OCI-LY1 (cell line): Measurements from ENCODE around the gene SCN5A.

Experiments used
- H2AFZ ChIP-seq: fragments of 200-600 bp; sonication (generic), shearing (Covaris generic); 2 replicates; pipeline ENCODE4 v1.6.0; 2014; ENCODE audit warnings: antibody characterized with exemption, mild to moderate bottlenecking, low read length
- H3F3A ChIP-seq: fragments of 200-600 bp; sonication (generic), shearing (Covaris generic); 2 replicates; pipeline ENCODE4 v1.6.0; 2014; ENCODE audit warnings: mild to moderate bottlenecking, antibody characterized with exemption, low read length, moderate library complexity; ENCODE audit not compliant: insufficient read depth
- H3K27ac ChIP-seq: fragments of 200-600 bp; sonication (generic); 2 replicates; pipeline ENCODE4 v1.5.1; 2014; ENCODE audit warnings: low read length, mixed run types, mild to moderate bottlenecking, low read depth; ENCODE audit not compliant: poor library complexity, severe bottlenecking
- H3K27me3 ChIP-seq: fragments of 200-600 bp; sonication (generic); 2 replicates; pipeline ENCODE4 v1.6.0; 2014; ENCODE audit warnings: antibody characterized with exemption, mild to moderate bottlenecking, low read length, moderate library complexity; ENCODE audit not compliant: insufficient read depth
- H3K36me3 ChIP-seq: fragments of 200-600 bp; sonication (generic); 2 replicates; pipeline ENCODE4 v1.6.1; 2014; ENCODE audit warnings: mild to moderate bottlenecking, antibody characterized with exemption, low read length, moderate library complexity, mixed read lengths; ENCODE audit not compliant: insufficient read depth
- H3K4me1 ChIP-seq: fragments of 200-600 bp; sonication (generic); 2 replicates; pipeline ENCODE4 v1.5.1; 2014; ENCODE audit warnings: mild to moderate bottlenecking, low read length, moderate library complexity; ENCODE audit not compliant: insufficient read depth, severe bottlenecking
- H3K4me2 ChIP-seq: fragments of 200-600 bp; sonication (generic), shearing (Covaris generic); 2 replicates; pipeline ENCODE4 v1.6.1; 2014; ENCODE audit warnings: low read length
- H3K4me3 ChIP-seq: fragments of 200-600 bp; sonication (generic); 2 replicates; pipeline ENCODE4 v1.5.1; 2014; ENCODE audit warnings: low read length, low read depth, mild to moderate bottlenecking, mixed read lengths; ENCODE audit not compliant: poor library complexity, severe bottlenecking
- H3K79me2 ChIP-seq: fragments of 200-600 bp; shearing (Covaris generic); 2 replicates; pipeline ENCODE4 v1.6.1; 2016; ENCODE audit warnings: mixed run types, low read length, mixed read lengths; ENCODE audit not compliant: insufficient read depth
- H3K9ac ChIP-seq: fragments of 200-600 bp; sonication (generic), shearing (Covaris generic); 2 replicates; pipeline ENCODE4 v1.6.1; 2014; ENCODE audit warnings: mild to moderate bottlenecking, low read length, mixed read lengths
- H3K9me2 ChIP-seq: fragments of 200-600 bp; sonication (generic), shearing (Covaris generic); 2 replicates; pipeline ENCODE4 v1.6.1; 2014; ENCODE audit warnings: low read depth, mild to moderate bottlenecking, low read length, mixed read lengths
- H3K9me3 ChIP-seq: fragments of 200-600 bp; shearing (Covaris generic); 2 replicates; pipeline ENCODE4 v1.6.1; 2014; ENCODE audit warnings: low read length, mixed read lengths
- H4K20me1 ChIP-seq: fragments of 200-600 bp; sonication (generic), shearing (Covaris generic); 2 replicates; pipeline ENCODE4 v1.6.0; 2016; ENCODE audit warnings: mild to moderate bottlenecking, low read length; ENCODE audit not compliant: insufficient read depth
- EZH2 ChIP-seq: fragments of 200-600 bp; sonication (generic), shearing (Covaris generic); IDR thresholded peaks from 2 replicates; pipeline ENCODE4 v1.8.0; 2017; ENCODE audit warnings: borderline replicate concordance, mixed run types, mild to moderate bottlenecking, antibody characterized with exemption, low read length, moderate library complexity, mixed read lengths
- TF ChIP-seq, protein P1 (sequence below): fragments of 200-600 bp; sonication (generic), shearing (Covaris generic); IDR thresholded peaks from 2 replicates; pipeline ENCODE4 v1.5.1; 2017; ENCODE audit warnings: mild to moderate bottlenecking, antibody characterized with exemption, low read length, moderate library complexity, mixed read lengths

SCN5A gene

DNA sequence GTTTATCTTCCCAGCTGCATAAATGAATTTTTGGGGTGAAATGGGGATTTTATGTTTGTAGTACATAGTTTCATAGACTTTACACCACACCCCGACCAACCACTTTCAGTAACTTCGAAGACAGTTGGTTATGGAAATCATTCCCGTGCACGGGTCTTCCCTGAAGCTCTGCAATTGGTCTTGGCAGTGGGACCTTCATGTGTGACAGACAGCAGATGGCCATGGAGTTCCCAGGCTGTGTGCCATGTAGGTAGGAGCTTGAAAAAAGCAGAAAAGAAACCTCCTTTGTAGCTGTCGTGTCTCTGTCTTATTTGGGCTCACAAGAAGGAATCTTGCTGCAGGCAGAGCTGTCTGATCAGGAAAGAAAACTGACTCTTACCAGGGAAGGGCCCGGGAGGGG lies 127.5 kb downstream of the SCN5A start:
- no peaks in the 10 kb centered on the region for H3K79me2 ChIP-seq
- H3K9me2 ChIP-seq: no peaks in the 10 kb centered on the region
- no peaks in the 10 kb centered on the region for H3K27me3 ChIP-seq
- no peak overlapping the region for H3K4me3 ChIP-seq
- H3K36me3 ChIP-seq: peaks cover 59% of the 10 kb centered on the region
- H3K9me3 ChIP-seq: no peaks in the 10 kb centered on the region
- no peak overlapping the region for H2AFZ ChIP-seq
- no peak overlapping the region for H3K9ac ChIP-seq
- H3F3A ChIP-seq: no peaks in the 10 kb centered on the region
- no peaks in the 10 kb centered on the region for H3K4me1 ChIP-seq
- no peaks in the 10 kb centered on the region for H4K20me1 ChIP-seq
- TF ChIP-seq, protein P1, sequence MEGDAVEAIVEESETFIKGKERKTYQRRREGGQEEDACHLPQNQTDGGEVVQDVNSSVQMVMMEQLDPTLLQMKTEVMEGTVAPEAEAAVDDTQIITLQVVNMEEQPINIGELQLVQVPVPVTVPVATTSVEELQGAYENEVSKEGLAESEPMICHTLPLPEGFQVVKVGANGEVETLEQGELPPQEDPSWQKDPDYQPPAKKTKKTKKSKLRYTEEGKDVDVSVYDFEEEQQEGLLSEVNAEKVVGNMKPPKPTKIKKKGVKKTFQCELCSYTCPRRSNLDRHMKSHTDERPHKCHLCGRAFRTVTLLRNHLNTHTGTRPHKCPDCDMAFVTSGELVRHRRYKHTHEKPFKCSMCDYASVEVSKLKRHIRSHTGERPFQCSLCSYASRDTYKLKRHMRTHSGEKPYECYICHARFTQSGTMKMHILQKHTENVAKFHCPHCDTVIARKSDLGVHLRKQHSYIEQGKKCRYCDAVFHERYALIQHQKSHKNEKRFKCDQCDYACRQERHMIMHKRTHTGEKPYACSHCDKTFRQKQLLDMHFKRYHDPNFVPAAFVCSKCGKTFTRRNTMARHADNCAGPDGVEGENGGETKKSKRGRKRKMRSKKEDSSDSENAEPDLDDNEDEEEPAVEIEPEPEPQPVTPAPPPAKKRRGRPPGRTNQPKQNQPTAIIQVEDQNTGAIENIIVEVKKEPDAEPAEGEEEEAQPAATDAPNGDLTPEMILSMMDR: no peak
- no peak for TF ChIP-seq EZH2
- no peak overlapping the region for H3K4me2 ChIP-seq
- H3K27ac ChIP-seq: no peak overlapping the region

DNA sequence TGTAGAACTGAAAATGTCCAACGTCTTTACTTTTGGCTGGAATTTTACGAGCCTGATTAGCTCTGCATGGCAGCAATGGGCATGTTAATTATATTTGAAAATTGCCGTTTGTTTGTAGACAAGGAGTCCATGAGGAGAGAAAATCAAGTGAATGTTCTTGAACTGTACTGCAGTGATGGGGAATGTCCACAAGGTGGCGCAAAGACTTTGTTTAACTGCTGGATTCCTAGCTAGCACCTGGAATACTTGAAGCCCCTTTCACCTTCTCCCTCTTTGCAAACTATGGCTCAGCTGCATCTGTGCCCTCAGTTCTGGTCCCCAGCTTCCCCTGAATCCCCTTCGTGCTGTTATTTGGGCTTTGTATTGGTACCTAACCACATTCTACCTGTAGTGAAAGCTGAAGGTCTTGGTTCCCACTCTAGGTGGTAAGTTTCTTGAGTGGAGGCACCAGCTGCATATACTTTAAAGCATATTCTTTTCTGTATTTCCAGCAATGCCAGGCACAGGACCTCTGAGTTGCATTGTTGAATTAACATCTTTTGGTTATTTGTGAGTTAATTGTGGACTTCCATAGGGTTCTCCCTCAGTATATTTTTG lies 128.0 kb downstream of the SCN5A start:
- no peaks in the 10 kb centered on the region for H3K9me3 ChIP-seq
- no peak overlapping the region for H3K4me2 ChIP-seq
- no peaks in the 10 kb centered on the region for H4K20me1 ChIP-seq
- no peak overlapping the region for H3K27ac ChIP-seq
- H3K36me3 ChIP-seq: peaks cover 63% of the 10 kb centered on the region
- no peak overlapping the region for H3K9ac ChIP-seq
- no peaks in the 10 kb centered on the region for H3K27me3 ChIP-seq
- H3K4me3 ChIP-seq: no peak overlapping the region
- H3K79me2 ChIP-seq: no peaks in the 10 kb centered on the region
- H3F3A ChIP-seq: no peaks in the 10 kb centered on the region
- TF ChIP-seq, protein P1: peak; percentile 83
- no peak for TF ChIP-seq EZH2
- H2AFZ ChIP-seq: no peak overlapping the region
- H3K9me2 ChIP-seq: no peaks in the 10 kb centered on the region
- no peaks in the 10 kb centered on the region for H3K4me1 ChIP-seq

DNA sequence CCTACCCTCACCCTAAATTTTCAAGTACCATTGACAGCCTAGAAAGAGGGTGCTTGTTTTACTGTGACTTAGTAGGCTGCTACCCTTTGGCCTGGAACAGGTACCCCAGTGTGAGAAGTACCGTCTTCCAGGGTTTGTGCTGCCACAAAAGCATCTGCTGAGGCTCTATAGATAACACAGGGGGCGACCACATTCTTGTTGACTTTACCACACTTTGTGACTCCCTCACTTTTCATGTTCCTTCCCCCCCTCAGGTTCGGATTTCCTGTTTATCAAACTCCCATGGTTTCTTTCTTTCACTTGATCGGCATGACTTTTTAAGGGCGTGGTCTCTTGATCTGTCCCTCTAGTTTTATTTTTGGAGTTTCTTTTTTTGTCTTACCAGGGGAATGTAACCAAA lies 129.8 kb downstream of the SCN5A start:
- no peak overlapping the region for H3K4me3 ChIP-seq
- H3K79me2 ChIP-seq: no peaks in the 10 kb centered on the region
- no peak overlapping the region for H3K9ac ChIP-seq
- no peaks in the 10 kb centered on the region for H3K9me3 ChIP-seq
- no peaks in the 10 kb centered on the region for H3K4me1 ChIP-seq
- TF ChIP-seq, protein P1: no peak
- no peak for TF ChIP-seq EZH2
- no peak overlapping the region for H3K27ac ChIP-seq
- H4K20me1 ChIP-seq: no peaks in the 10 kb centered on the region
- H3K9me2 ChIP-seq: no peaks in the 10 kb centered on the region
- H3K27me3 ChIP-seq: no peaks in the 10 kb centered on the region
- no peaks in the 10 kb centered on the region for H3F3A ChIP-seq
- peaks cover 51% of the 10 kb centered on the region for H3K36me3 ChIP-seq
- no peak overlapping the region for H2AFZ ChIP-seq
- H3K4me2 ChIP-seq: no peak overlapping the region
